ENCODE measurements around the gene ANKRD12. TPM values are rescaled to one million over a fixed set of nuclear protein-coding genes. Genes with fewer than 3 reads are reported as not detected.

Gene ANKRD12
- total and polyA plus RNA-seq, 2 of the 4 experiments (the other 2 are of a cell fraction), result 2.6 to 12.9 TPM

GRCh38 chr18:9334329-9334972 lies 197.9 kb downstream of the ANKRD12 start, which contains the start of gene TWSG1:
Gene TWSG1, plus strand, starts transcription at chr18:9334773. Its CDS starts 2,457 bp downstream, at chr18:9337230.
- DNase-seq (peak; percentile 93), ATAC-seq (ENCODE audit: low read depth) (peak; percentile 89)
- peak within 1 kb of the TSS; percentile 61 for H4K91ac ChIP-seq (ENCODE audit: insufficient read depth, low read depth, low read length)
- in situ Hi-C loops (cut with MboI; ENCODE audit: low sequenced_read_pairs), result loop anchor here (10.0 kb wide), 1 partner anchor 260 kb away; no protein-coding TSS in a partner anchor
- intact Hi-C loops (cut with micrococcal nuclease), result loop anchor here (1.0 to 5.0 kb wide), 4 partner anchors 42 to 262 kb away; partner anchors contain the start of gene RALBP1
- H3K18ac ChIP-seq (ENCODE audit: low read depth, low read length), result peak within 1 kb of the TSS; percentile 92
- WGBS, 2 experiments (ENCODE audit: extremely low coverage in 2 of 2, insufficient read length in 1 of 2), result 0% methylated on average over 9 of the region's 67 CpGs; no CpG with 5 or more reads in 1 of the 2 experiments
- H3K4me1 ChIP-seq (ENCODE audit: control insufficient read depth, insufficient read depth, low read length), result peaks cover 6% of the 10 kb centered on the region
- peak within 1 kb of the TSS; percentile 99 for H3K23ac ChIP-seq (ENCODE audit: low read depth, low read length)
- dilution Hi-C loops (cut with HindIII; ENCODE audit: low sequenced_read_pairs, unreplicated experiment), result no loop called here
- peak within 1 kb of the TSS; percentile 94 for H2AFZ ChIP-seq (replicated peaks; ENCODE audit: low read length, poor library complexity)
- H2BK120ac ChIP-seq (ENCODE audit: low read depth, low read length), result peak within 1 kb of the TSS; percentile 87
- peaks cover 10 to 46% of the 10 kb centered on the region in 2 experiments; a peak in 3 of 4 replicates for H3K79me1 ChIP-seq (ENCODE audit: low read depth in 1 of 2, low read length in 2 of 2)
- peak within 1 kb of the TSS; percentile 71; the same call in 2 of the 3 replicates for H2BK15ac ChIP-seq (ENCODE audit: low read depth, low read length)
- TF ChIP-seq BHLHE40 (IDR thresholded peaks at IDR 0.05; ENCODE audit: low read depth, low read length) (no peak), CTCF (conservative IDR thresholded peaks at IDR 0.05; ENCODE audit: low read depth, low read length) (peak; percentile 47), RFX5 (IDR thresholded peaks at IDR 0.05; ENCODE audit: low read depth, low read length) (no peak), SMC3 (IDR thresholded peaks at IDR 0.05; ENCODE audit: low read depth, low read length) (peak; percentile 10; the same call in 1 of the 2 replicates), MAFK (IDR thresholded peaks at IDR 0.05; ENCODE audit: low read depth, low read length) (no peak), NFE2L2 (IDR thresholded peaks at IDR 0.05; ENCODE audit: low read depth, low read length) (no peak), MAZ (IDR thresholded peaks at IDR 0.05; ENCODE audit: borderline replicate concordance, low read depth, low read length) (peak; percentile 96; the same call in 1 of the 2 replicates), MXI1 (IDR thresholded peaks at IDR 0.05; ENCODE audit: borderline replicate concordance, low read depth, low read length) (peak; percentile 56; the same call in 1 of the 2 replicates)
- H3K4me2 ChIP-seq (ENCODE audit: low read depth, low read length), result peak within 1 kb of the TSS; percentile 95
- H3K9me1 ChIP-seq (ENCODE audit: insufficient read depth, low read length), result peaks cover 2% of the 10 kb centered on the region; the same call in 1 of the 2 replicates
- H3K56ac ChIP-seq (ENCODE audit: extremely low read depth, insufficient read depth, low read length), result peak within 1 kb of the TSS; percentile 84
- peak within 1 kb of the TSS; percentile 89 for H3K4me3 ChIP-seq (ENCODE audit: insufficient read depth, low read depth, low read length)
- H3K36me3 ChIP-seq (ENCODE audit: control insufficient read depth, insufficient read depth, low read length), result peaks cover 14% of the 10 kb centered on the region
- H3K27me3 ChIP-seq (ENCODE audit: control insufficient read depth, insufficient read depth, low read length), result no peaks in the 10 kb centered on the region
- H2BK5ac ChIP-seq (ENCODE audit: low read depth, low read length, poor library complexity, severe bottlenecking), result peak within 1 kb of the TSS; percentile 92
- H3K14ac ChIP-seq (replicated peaks; ENCODE audit: low read depth, low read length), result peak within 1 kb of the TSS; percentile 96
- H2BK20ac ChIP-seq (ENCODE audit: low read depth, low read length), result peak within 1 kb of the TSS; percentile 63; the same call in 1 of the 2 replicates
- H3K9me3 ChIP-seq (ENCODE audit: control insufficient read depth, insufficient read depth, low read length), result no peaks in the 10 kb centered on the region
- H4K20me1 ChIP-seq (ENCODE audit: insufficient read depth, low read length), result peaks cover 13% of the 10 kb centered on the region; the same call in 1 of the 2 replicates
- ChIA-PET POLR2A (ENCODE audit: unreplicated experiment) (interaction anchor here (0.6 to 0.7 kb wide), 2 partner anchors 13 to 155 kb away, joined by 3 read pairs; no protein-coding TSS in a partner anchor), CTCF (interaction anchor here (0.6 to 1.3 kb wide), 5 partner anchors 31 to 261 kb away, joined by 3 to 5 read pairs (median 4); no protein-coding TSS in a partner anchor)
- H2AK5ac ChIP-seq (ENCODE audit: low read depth, low read length), result peak within 1 kb of the TSS; percentile 75; the same call in 1 of the 2 replicates
- peak within 1 kb of the TSS; percentile 90 for H2AK9ac ChIP-seq (replicated peaks; ENCODE audit: low read depth, low read length, poor library complexity)
- peak within 1 kb of the TSS; percentile 93 for H3K4ac ChIP-seq (ENCODE audit: low read depth, low read length)
- H3K9ac ChIP-seq (ENCODE audit: low read depth, low read length), result peak within 1 kb of the TSS; percentile 99
- BruUV-seq (replicated peaks), result no TSS peak
- H4K5ac ChIP-seq (ENCODE audit: low read depth, low read length), result peak within 1 kb of the TSS; percentile 76
- peak within 1 kb of the TSS; percentile 91 for H3K27ac ChIP-seq (ENCODE audit: insufficient read depth, low read length)
- peak within 1 kb of the TSS; percentile 55 to 82 for H4K8ac ChIP-seq (ENCODE audit: low read depth in 2 of 2, low read length in 2 of 2)
